Ovary (tissue), 3 donors: ENCODE measurements around the gene PLEKHH2.

ENCODE experiments used
- CTCF ChIP-seq, 3 donors: fragments of 450-650 bp in 2 of 3; fragments of 200-600 bp in 1 of 3; IDR thresholded peaks; one replicate each; pipeline versions ENCODE4 v1.5.1 to v1.8.0; 2016 to 2022; ENCODE audit warnings: antibody characterized with exemption in 3 of 3, mild to moderate bottlenecking in 1 of 3
- EP300 ChIP-seq: sonication (generic); formaldehyde crosslinking; IDR thresholded peaks from one replicate; pipeline ENCODE4 v1.6.1; 2017; ENCODE audit warnings: antibody characterized with exemption
- POLR2A ChIP-seq: fragments of 450-650 bp; IDR thresholded peaks from one replicate; pipeline ENCODE4 v1.6.1; 2017; ENCODE audit warnings: antibody characterized with exemption, mild to moderate bottlenecking, moderate library complexity
- donor health status: DM: no; HTN: no; CAD: no.

- TF ChIP-seq POLR2A: no peak
- no peak for TF ChIP-seq EP300
- TF ChIP-seq CTCF (IDR thresholded peaks at IDR 0.05): no peak
These were observed 111.3 kb downstream of the PLEKHH2 start for GRCh38 chr2:43748333-43748732.
